NCI-H128 (cell line): ENCODE measurements around the gene STAT6.

Experiments
- DNase-seq: peaks from one replicate; lab custom pipeline; 2025; ENCODE audit not compliant: unreplicated experiment; lab: John Stamatoyannopoulos, UW

STAT6 gene, protein sequence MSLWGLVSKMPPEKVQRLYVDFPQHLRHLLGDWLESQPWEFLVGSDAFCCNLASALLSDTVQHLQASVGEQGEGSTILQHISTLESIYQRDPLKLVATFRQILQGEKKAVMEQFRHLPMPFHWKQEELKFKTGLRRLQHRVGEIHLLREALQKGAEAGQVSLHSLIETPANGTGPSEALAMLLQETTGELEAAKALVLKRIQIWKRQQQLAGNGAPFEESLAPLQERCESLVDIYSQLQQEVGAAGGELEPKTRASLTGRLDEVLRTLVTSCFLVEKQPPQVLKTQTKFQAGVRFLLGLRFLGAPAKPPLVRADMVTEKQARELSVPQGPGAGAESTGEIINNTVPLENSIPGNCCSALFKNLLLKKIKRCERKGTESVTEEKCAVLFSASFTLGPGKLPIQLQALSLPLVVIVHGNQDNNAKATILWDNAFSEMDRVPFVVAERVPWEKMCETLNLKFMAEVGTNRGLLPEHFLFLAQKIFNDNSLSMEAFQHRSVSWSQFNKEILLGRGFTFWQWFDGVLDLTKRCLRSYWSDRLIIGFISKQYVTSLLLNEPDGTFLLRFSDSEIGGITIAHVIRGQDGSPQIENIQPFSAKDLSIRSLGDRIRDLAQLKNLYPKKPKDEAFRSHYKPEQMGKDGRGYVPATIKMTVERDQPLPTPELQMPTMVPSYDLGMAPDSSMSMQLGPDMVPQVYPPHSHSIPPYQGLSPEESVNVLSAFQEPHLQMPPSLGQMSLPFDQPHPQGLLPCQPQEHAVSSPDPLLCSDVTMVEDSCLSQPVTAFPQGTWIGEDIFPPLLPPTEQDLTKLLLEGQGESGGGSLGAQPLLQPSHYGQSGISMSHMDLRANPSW

DNA sequence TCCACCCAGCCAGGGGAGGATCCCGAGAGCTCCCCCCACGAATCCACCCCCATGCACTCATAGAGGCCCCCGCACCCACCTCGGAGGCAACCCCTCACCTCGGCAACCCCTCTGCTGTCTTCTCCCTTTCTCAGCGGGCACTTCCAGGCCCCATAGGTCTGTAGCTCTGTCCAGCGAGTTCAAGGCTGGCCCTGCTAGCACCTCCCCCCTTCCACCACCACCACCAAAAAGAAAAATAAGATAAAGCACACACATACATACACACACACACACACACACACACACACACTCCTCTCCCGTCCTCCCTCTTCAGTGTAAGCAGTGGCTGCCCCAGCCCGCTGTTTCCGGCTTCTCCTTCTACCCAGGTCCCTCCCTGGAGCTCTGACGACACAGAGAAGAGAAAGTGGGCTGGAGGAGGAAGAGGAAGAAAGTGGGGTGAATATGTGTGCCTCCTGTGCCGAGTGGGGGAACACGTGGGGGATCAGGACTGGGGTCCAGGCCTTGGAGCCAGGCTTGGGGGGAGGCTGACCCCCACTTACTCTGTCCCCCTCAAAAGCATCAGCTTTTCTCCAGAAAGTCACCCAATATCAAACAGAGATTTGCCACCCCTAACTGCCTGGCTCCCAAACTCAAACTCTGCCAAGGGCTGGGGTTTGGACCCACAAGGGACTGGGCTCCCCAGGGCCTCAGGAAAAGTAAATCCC lies at the start of gene STAT6:
Gene STAT6 (minus strand): TSS at position 332 of the 704 bp plus-strand sequence. CDS start 3,084 bp downstream, outside the sequence.
- no peak for DNase-seq

DNA sequence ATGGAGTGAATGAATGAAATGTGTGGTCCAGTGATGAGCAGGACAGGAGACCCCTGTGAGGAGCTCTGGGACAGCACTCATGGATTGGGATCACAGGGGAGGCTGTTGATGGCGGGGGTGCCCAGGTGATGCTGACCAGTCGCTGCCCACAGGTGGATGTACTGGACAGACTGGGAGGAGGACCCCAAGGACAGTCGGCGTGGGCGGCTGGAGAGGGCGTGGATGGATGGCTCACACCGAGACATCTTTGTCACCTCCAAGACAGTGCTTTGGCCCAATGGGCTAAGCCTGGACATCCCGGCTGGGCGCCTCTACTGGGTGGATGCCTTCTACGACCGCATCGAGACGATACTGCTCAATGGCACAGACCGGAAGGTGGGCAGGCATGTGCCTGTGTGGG lies 49.6 kb upstream of the STAT6 start:
- no peak for DNase-seq

DNA sequence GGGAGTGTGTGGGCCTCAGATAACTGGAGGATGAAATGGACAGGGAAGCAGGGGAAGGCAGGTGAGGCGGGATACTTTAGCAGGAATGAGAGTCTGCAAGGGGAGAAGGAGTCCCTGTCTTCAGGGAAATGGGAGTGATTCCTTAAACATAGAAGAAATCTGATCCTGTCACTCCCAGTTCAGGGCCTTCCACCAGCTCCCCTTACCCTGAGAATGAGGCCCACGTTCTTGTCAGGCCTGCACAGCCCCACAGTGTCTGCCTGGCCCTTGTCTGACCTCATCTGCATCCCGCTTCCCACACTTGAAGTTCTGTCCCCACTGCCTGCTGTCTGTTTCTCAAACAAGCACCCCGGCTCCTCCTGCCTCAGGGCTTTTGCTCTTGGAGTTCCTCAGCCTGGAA lies 48.9 kb upstream of the STAT6 start:
- no peak for DNase-seq

DNA sequence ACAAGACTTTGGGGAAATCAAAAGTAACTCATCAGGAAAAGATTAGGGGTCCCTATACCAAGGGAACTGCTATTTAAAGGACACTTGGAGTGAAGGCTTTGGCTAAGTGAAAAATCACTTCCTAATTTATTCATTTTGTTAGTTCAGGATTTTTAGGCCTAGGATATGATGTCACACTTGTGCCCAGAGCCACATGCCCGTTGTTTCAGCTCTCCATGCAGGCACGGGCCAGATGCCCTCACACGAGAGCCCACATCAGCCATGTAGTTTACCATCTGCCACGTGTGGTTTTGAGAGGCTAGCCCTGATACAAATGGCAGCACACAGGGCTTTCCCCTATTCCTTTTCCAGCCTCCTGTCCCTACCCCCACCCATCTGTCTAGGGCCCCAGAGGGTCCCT lies 48.1 kb upstream of the STAT6 start:
- DNase-seq, result no peak

DNA sequence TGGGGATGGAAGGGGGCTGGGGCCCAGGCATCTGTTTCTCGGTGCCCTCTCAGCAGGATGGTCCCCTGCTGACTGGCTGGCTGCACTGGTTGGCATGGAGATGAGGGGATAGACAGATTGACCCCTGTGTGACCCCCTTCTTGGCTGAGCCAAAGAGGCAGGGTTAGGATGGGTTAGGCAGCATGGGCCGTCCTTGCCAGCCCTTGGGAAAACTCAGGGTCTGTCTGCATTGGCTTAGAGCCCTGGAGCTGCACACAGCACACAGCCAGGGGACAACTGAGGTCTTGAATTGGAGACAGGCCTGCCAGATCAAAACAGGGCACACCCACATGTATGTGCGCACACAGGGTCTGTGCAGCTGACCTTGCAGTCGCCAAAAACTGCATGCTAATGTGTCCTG lies 47.5 kb upstream of the STAT6 start:
- no peak for DNase-seq

DNA sequence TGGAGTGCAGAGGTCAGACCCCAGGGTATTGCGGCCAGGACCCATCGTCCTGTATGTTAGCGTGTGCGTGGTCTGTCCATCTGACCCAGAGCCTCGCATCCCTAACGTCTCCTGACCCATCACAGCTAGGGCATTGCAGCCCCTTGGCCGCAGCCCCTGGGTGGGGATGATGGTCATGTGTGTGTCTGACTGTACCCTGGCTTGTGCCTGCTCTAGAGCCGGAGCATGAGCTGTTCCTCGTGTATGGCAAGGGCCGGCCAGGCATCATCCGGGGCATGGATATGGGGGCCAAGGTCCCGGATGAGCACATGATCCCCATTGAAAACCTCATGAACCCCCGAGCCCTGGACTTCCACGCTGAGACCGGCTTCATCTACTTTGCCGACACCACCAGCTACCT lies 47.0 kb upstream of the STAT6 start:
- DNase-seq, result no peak

DNA sequence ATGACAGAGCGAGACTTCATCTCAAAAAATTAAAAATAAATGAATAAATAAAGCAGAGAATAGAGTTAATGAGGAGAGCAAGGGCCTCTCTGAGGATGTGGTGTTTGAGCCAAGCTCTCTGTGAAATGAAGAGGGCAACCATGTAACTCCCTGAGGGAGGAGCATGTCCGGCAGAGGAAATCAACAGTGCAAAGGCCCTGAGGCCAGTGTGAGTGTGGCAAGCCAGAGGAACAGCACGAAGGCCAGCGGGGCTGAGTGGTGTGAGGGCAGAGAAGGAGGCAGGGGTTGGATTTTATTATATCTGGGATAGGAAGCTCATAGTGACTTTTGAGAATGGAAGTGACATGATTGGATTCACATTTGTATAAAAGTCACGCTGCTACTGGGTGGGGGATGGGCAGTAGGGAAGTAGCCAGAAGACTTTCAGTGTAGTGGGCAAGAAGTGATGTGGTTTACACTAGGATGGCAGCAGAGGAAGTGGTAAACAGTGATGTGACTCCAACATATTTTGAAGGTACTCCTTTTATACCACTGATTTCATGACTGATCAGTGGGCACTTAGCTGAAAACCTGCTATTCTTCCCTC lies 46.5 kb upstream of the STAT6 start:
- DNase-seq, result no peak

DNA sequence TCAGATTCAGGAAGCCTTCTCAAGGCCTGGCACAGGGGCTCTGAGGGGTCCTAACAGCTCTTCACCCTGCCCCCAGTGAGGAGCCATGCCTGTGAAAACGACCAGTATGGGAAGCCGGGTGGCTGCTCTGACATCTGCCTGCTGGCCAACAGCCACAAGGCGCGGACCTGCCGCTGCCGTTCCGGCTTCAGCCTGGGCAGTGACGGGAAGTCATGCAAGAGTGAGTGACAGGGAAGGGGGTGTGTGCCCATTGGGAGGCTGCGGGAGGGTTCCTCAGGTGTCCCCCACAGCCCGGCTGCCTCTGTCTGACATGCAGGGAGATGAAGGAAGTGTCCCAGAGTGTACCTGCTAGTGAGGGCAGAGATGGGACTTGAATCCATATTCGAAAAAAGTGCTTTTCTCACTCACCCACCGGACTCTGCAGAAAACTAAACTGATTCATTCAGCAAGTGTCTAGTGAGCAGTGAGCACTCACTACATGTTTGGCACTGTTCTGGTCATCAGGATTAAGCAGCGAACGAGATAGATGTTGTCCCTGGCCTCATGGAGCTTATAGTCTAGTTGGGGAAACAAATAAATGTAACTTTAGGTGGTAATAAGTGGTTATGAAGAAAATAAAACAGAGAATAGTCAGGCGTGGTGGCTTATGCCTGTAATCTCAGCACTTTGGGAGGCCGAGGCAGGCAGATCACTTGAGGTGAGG lies 45.7 kb upstream of the STAT6 start:
- DNase-seq, result no peak

DNA sequence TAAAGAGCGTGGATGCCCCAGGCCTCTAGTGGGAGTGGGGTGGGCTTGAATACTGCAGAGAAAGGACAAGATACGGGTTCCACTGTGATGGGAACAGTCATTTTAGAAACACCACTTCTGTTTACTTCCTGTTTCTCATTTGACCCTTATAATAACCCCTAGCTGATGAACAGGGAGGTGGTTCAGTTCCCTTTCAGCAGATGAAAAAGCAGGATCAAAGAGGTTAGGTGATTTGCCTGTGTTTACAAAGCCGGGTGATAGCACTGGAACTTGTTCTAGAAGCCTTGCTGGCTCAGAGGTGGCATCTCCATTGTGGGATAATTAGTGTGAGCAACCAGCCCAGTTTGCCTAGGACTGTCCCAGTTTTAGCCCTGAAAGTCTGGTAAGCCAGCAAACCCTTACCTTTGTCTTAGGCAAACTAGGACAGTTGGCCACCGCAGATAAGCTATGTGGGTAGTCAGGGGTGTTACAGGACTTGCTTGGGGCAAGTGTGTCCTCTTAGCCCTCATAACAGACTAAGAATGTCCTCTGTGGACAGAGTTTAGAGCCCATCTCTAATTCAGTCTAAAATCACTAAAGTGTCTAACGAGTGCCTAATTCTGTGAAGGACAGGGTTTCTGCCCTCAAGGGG lies 43.8 kb upstream of the STAT6 start:
- no peak for DNase-seq

DNA sequence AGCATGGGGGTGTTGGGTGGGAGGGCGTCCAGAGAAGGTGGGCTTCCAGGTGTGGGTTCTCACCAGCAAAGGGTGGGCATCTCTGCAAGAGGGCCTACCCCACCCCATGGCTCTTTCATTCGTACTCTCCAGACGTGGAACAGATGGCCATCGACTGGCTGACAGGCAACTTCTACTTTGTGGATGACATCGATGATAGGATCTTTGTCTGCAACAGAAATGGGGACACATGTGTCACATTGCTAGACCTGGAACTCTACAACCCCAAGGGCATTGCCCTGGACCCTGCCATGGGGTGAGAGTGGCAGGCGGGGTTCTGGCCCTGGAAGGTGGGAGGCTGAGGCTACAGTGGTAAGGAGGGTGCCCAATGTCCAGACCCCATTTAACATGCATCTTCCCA lies 42.9 kb upstream of the STAT6 start:
- no peak for DNase-seq

DNA sequence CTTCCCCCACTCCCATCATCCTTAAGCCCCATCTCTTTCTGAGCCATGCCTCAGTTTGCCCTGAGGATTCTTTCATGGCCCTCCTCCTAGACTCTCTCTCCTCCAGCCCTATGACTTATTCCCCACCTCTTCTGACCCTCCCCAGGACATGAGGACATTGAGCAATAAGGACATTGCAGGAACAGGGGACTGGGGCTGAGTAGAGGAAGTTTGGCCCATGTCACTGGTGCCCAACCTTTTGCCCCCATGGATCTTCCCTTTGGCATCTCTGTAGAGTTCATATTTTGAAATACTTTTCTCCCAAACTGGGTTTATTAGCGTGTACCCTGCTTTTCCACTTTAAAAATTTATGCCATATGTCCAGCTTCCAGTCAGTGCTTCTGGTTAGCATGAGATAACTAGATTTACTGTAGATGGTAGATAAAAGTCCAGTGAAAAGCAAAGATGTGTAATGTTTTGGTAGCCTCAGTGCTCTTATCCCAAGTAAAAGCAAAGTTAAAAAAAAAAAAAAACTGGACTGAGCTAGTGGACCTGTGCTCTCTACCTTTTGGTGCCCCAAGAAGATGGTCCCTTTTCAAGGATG lies 42.3 kb upstream of the STAT6 start:
- no peak for DNase-seq

DNA sequence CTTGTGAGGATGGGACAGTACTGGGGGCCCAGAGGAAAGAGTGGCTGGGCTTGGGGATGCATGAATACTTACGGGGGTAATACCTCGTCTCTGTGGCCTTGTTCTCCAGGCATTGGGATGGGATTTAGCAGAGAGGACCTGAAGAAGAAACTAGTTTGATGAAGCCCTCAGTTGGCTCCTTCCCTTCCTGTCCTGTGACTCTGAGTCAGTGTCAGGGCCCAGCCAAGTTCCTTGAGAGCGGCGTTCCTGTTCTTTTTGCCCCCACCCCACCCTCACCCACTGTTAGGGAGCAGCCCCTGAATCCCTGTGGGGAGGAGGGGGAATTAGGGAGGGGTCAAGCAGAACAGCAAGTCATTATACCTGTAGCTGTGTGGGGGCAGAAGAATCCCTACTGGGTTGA lies 41.5 kb upstream of the STAT6 start:
- no peak for DNase-seq

DNA sequence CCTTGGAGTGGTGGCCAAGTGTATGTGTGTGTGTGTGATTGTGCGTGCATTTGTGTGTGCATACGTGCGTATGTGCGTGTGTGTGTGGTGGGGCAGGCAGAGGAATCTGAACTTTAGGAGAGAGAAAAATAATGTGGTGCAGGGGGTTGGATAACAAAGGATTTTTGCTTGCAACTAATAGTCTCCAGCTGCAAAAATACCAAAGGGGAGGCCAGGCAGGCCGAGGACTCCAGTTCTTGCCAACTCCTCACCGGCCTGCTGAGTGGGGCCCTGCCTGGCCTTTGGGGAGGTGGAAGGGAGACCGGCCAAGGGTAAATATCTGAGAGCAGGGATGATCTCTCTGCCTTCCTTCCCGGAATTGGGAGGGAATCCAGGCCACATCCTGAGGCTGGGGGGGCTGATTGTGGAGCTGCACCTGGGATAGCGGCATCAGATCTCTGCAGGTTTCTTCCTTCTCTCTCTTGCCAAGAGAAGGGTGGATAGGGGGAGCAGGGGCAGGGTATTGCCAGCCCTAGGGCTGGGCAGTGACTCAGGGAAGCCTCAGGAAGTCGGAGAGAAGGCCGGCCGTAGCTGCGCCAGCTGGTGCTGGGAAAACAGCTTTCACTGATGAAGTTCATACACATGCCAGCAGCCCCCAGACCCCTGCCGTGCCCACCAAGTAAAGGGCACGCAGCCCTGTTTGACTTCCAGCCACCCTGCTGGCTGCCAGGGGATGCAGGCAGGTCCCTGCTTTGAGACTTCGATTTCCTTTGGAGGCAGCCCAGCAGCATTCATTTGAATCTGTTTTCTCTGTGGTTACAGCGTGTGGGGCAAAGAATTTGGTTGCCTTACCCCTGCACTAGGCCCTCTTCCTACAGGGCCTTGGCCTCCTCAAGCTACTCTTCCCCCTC lies 40.8 kb upstream of the STAT6 start:
- no peak for DNase-seq

DNA sequence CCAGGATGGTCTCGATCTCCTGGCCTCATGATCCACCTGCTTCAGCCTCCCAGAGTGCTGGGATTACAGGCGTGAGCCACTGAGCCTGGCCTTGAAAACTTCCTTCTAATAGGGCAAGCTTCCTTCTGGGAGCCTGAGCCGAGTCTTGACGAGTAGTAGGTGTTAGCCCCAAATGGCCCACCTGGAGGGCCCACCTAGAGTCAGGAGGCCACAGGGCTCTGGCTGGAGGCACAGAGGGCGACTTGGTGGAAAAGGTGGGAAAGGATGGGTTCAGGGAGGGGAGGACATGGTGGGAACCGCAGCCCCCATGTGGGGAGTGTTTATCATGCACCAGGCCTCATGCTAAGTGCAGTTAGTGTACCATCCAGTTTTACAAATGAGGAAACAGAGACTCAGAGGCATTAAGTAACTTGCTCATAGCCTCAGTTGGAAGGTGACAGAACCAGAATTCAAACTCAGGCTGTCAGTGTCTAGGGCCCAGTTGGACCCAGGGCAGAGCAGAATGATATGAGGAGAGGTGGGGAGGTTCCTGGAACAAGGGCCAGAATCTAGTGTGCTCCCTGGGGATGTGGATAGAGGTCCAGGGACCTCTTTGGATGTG lies 39.3 kb upstream of the STAT6 start:
- DNase-seq, result no peak

DNA sequence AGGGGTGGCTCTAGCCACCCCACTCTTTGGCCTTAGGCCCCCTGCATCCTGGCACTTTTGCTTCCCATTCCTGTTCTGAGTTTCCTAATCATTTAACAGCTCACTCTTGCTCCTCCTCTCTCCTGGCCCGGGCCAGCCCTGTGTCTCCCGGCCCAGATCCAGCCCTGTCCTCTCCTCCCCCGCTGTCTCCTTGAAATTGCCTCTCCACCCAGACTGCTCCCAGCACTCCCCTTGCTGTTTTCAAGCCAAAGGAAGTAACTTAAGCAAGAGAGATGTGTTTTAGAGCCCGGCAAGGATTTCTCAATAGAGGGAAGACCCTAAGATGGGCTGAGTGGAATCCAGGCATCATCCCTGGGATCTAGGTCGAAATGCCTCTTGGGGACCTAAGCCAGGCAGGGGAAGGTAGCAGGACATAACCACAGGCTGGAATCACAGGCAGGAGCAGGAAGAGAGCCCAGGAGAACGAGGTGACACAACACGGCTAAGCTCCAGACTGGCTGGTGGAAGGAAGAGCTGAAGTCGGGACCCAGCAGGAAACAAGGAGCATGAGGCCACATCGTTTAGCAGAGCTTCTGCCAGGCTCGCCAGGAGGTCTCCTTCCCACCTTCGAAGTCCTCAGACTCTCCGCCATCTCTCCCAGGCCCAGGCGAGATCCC lies 38.2 kb upstream of the STAT6 start:
- no peak for DNase-seq

DNA sequence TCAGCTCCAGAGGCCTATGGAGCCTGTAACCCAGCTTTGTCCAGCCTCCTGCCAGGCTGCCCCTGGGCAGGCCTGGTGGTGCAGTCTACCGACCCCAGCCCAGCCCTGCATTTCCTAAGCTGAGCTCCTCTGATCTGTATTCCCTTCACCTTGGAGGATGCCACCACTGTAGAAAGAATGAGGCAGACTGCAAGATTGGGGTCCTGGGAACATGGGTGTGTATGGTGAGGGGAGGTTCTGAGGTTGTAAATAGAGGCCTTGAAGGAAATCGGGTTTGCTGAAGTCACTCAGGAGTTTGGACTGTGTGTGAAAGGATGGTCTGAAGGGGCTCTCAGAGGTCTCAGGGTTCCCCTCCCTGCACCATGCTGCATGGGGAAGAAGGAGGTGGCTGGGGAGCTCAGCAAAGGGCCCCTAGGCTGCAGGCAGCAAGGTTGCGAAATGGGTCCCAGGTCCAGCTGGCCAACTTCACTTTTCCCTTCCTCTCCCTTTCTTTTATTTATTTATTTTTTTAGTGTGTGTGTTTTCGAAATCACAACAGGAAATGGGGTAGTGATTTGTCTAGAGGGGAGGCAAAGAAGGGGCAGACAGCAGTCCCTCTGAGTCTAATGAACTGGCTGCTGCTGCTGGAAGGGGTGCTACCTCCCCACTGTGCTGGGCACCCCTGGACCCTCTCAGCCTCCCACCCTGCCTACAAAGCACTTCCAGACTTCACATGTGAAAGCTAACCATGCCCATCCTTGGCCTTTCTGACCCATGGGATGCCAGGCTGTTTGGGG lies 37.5 kb upstream of the STAT6 start:
- no peak for DNase-seq
